Measurements from ENCODE around the gene KCNT1. TPM values are rescaled to one million over a fixed set of nuclear protein-coding genes. Genes with fewer than 3 reads are reported as not detected.

KCNT1 gene
- total RNA-seq, 1 donor from 2014 or later, result not detected

GRCh38 chr9:135815830-135816650 lies 114.1 kb downstream of the KCNT1 start:
- Histone ChIP-seq H3K79me2 (ENCODE audit: insufficient read depth, low read length) (no peaks in the 10 kb centered on the region), H4K20me1 (ENCODE audit: insufficient read depth, low read length) (peaks cover 27% of the 10 kb centered on the region), H2AFZ (ENCODE audit: low read depth, low read length) (no peak overlapping the region), H3K4me1 (ENCODE audit: insufficient read depth, low read length) (no peaks in the 10 kb centered on the region), H3K4me3 (ENCODE audit: insufficient read depth, low read depth, low read length) (no peak overlapping the region), H3K27me3 (ENCODE audit: insufficient read depth, low read length) (no peaks in the 10 kb centered on the region), H3K9ac (ENCODE audit: low read length) (no peak overlapping the region), H3K36me3 (ENCODE audit: insufficient read depth, low read length) (peaks cover 13% of the 10 kb centered on the region), H3K9me3 (ENCODE audit: insufficient read depth, low read depth, low read length) (no peaks in the 10 kb centered on the region), H3K4me2 (ENCODE audit: low read length) (no peak overlapping the region), H3K27ac (ENCODE audit: low read depth, low read length) (no peak overlapping the region)
- FAIRE-seq (no peak), DNase-seq (ENCODE audit: low read depth) (no peak)
- Mint-ChIP-seq H3K4me1 (ENCODE audit: low read depth, unreplicated experiment) (no peaks in the 10 kb centered on the region), H3K27ac (ENCODE audit: unreplicated experiment) (no peak overlapping the region), H3K9me3 (ENCODE audit: unreplicated experiment) (no peaks in the 10 kb centered on the region), H3K36me3 (ENCODE audit: low read depth, unreplicated experiment) (peaks cover 25% of the 10 kb centered on the region), H3K4me3 (ENCODE audit: unreplicated experiment) (no peak overlapping the region), H3K27me3 (ENCODE audit: low read depth, unreplicated experiment) (no peaks in the 10 kb centered on the region)
- TF ChIP-seq EZH2 (IDR thresholded peaks at IDR 0.05; ENCODE audit: insufficient read depth, low read length) (no peak), CTCF (IDR thresholded peaks at IDR 0.05; ENCODE audit: insufficient read depth, low read depth, low read length) (no peak)

- Histone ChIP-seq H3K79me2 (ENCODE audit: insufficient read depth, low read length) (no peaks in the 10 kb centered on the region), H3K9ac (ENCODE audit: low read length) (no peak overlapping the region), H3K4me1 (ENCODE audit: insufficient read depth, low read length) (no peaks in the 10 kb centered on the region), H3K27ac (ENCODE audit: low read depth, low read length) (no peak overlapping the region), H4K20me1 (ENCODE audit: insufficient read depth, low read length) (peaks cover 24% of the 10 kb centered on the region), H3K4me3 (ENCODE audit: insufficient read depth, low read depth, low read length) (no peak overlapping the region), H3K4me2 (ENCODE audit: low read length) (no peak overlapping the region), H2AFZ (ENCODE audit: low read depth, low read length) (no peak overlapping the region), H3K27me3 (ENCODE audit: insufficient read depth, low read length) (no peaks in the 10 kb centered on the region), H3K9me3 (ENCODE audit: insufficient read depth, low read depth, low read length) (no peaks in the 10 kb centered on the region), H3K36me3 (ENCODE audit: insufficient read depth, low read length) (peaks cover 13% of the 10 kb centered on the region)
- no peak overlapping the region for H3K27ac Mint-ChIP-seq (ENCODE audit: unreplicated experiment)
- H3K36me3 Mint-ChIP-seq (ENCODE audit: low read depth, unreplicated experiment), result peaks cover 24% of the 10 kb centered on the region
- H3K27me3 Mint-ChIP-seq (ENCODE audit: low read depth, unreplicated experiment), result no peaks in the 10 kb centered on the region
- no peaks in the 10 kb centered on the region for H3K9me3 Mint-ChIP-seq (ENCODE audit: unreplicated experiment)
- DNase-seq (ENCODE audit: low read depth) (no peak), FAIRE-seq (no peak)
- H3K4me1 Mint-ChIP-seq (ENCODE audit: low read depth, unreplicated experiment), result no peaks in the 10 kb centered on the region
- H3K4me3 Mint-ChIP-seq (ENCODE audit: unreplicated experiment), result no peak overlapping the region
- TF ChIP-seq EZH2 (IDR thresholded peaks at IDR 0.05; ENCODE audit: insufficient read depth, low read length), result no peak
- no peak for TF ChIP-seq CTCF (IDR thresholded peaks at IDR 0.05; ENCODE audit: insufficient read depth, low read depth, low read length)
These were observed 114.6 kb downstream of the KCNT1 start for GRCh38 chr9:135816651-135816970.
